ENCODE measurements around the gene LBX2. TPM values are rescaled to one million over a fixed set of nuclear protein-coding genes. Genes with fewer than 3 reads are reported as not detected.
A peak's percentile ranks its signal among the peaks of the same experiment; 100 is the strongest.

The LBX2 gene
- total and polyA plus RNA-seq, 9 of the 15 experiments (the other 6 are each of a cell fraction or from before 2014, with no cell fraction given) = 0.39 to 6.2 (median 1.8) TPM; not detected in 1

DNA sequence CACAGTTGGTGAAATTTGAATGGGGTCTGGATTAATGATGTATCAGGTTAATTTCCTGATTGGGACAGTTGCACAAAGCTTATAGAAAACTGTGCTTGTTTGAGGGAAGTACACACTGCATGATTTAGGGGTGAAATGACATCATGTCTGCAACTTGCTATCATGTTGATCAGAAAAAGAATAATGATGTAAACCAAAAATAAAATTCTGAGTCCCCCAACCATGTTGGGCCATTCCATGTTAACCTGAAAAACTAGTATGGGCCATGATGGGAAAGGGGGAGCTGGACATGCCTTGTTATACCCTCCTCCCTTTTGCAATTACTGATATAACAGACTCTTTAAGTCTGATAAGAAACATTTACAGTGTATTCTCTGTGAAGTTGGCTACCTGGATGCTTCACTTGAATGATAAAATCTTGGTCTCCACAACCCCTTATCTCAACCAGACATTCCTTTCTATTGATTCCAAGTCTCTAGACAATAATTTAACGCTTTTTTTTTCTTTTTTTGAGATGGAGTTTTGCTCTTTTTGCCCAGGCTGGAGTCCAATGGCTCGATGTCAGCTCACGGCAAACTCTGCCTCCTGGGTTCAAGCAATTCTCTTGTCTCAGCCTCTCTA lies 48.7 kb downstream of the LBX2 start:
- ATAC-seq = no peak
- H3K9ac ChIP-seq (ENCODE audit: insufficient read depth in 1 of 2, low read depth in 2 of 2, low read length in 2 of 2) = no peak overlapping the region
- no peak overlapping the region for H3K4me3 ChIP-seq
- intact Hi-C loops (cut with micrococcal nuclease) = no loop called here
- H2AFZ ChIP-seq (ENCODE audit: low read depth, low read length) = no peak overlapping the region
- no peaks in the 10 kb centered on the region for H3K9me1 ChIP-seq (ENCODE audit: control insufficient read depth, insufficient read depth, low read length)
- 29% methylated on average over 3 of the region's 3 CpGs for WGBS (ENCODE audit: insufficient coverage, low coverage, missing lambda C conversion rate)
- H3K4me1 ChIP-seq (replicated peaks in 1 of 2; ENCODE audit: control insufficient read depth in 2 of 2, insufficient read depth in 2 of 2, low read length in 2 of 2) = peaks cover 5 to 8% of the 10 kb centered on the region in 2 experiments; a peak in 4 of 5 replicates
- FAIRE-seq = no peak
- no peak overlapping the region for H3K4me2 ChIP-seq (ENCODE audit: insufficient read depth, low read length)
- no peak overlapping the region for H3K27ac ChIP-seq (ENCODE audit: extremely low read depth, low read depth, low read length)
- POLR2A ChIA-PET = interaction anchor here (0.6 to 2.6 kb wide), 2 partner anchors 11 to 20 kb away, joined by 3 to 9 read pairs; no protein-coding TSS in a partner anchor
- BruUV-seq (replicated peaks) = no TSS peak
- no peaks in the 10 kb centered on the region for H3K36me3 ChIP-seq (ENCODE audit: control insufficient read depth, insufficient read depth, low read length)
- peaks cover 7% of the 10 kb centered on the region; the same call in 1 of the 3 replicates for H3K79me2 ChIP-seq (ENCODE audit: control insufficient read depth, insufficient read depth, low read length)
- in situ Hi-C loops (cut with MboI) = no loop called here
- no peaks in the 10 kb centered on the region for H3K27me3 ChIP-seq (ENCODE audit: control insufficient read depth in 2 of 2, insufficient read depth in 2 of 2, low read length in 2 of 2)
- TF ChIP-seq POLR2A (conservative IDR thresholded peaks at IDR 0.05) = no peak
- TF ChIP-seq, protein P1, sequence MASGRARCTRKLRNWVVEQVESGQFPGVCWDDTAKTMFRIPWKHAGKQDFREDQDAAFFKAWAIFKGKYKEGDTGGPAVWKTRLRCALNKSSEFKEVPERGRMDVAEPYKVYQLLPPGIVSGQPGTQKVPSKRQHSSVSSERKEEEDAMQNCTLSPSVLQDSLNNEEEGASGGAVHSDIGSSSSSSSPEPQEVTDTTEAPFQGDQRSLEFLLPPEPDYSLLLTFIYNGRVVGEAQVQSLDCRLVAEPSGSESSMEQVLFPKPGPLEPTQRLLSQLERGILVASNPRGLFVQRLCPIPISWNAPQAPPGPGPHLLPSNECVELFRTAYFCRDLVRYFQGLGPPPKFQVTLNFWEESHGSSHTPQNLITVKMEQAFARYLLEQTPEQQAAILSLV (tag; IDR thresholded peaks at IDR 0.05) = no peak
- peak; percentile 23; the same call in 1 of the 2 replicates for TF ChIP-seq SOX6 (IDR thresholded peaks at IDR 0.05)
- TF ChIP-seq ZKSCAN3 (CRISPR knock-in tag; IDR thresholded peaks at IDR 0.05) = no peak
- no peak for TF ChIP-seq ZNF561 (CRISPR knock-in tag; conservative IDR thresholded peaks at IDR 0.05)
- no peak for TF ChIP-seq ZKSCAN8 (CRISPR knock-in tag; IDR thresholded peaks at IDR 0.05)
- TF ChIP-seq, protein P2, sequence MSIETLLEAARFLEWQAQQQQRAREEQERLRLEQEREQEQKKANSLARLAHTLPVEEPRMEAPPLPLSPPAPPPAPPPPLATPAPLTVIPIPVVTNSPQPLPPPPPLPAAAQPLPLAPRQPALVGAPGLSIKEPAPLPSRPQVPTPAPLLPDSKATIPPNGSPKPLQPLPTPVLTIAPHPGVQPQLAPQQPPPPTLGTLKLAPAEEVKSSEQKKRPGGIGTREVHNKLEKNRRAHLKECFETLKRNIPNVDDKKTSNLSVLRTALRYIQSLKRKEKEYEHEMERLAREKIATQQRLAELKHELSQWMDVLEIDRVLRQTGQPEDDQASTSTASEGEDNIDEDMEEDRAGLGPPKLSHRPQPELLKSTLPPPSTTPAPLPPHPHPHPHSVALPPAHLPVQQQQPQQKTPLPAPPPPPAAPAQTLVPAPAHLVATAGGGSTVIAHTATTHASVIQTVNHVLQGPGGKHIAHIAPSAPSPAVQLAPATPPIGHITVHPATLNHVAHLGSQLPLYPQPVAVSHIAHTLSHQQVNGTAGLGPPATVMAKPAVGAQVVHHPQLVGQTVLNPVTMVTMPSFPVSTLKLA (conservative IDR thresholded peaks at IDR 0.05) = no peak
- TF ChIP-seq BCL6 (CRISPR knock-in tag; IDR thresholded peaks at IDR 0.05) = no peak
- TF ChIP-seq ZNF134 (CRISPR knock-in tag; conservative IDR thresholded peaks at IDR 0.05) = no peak
- TF ChIP-seq, protein P3, sequence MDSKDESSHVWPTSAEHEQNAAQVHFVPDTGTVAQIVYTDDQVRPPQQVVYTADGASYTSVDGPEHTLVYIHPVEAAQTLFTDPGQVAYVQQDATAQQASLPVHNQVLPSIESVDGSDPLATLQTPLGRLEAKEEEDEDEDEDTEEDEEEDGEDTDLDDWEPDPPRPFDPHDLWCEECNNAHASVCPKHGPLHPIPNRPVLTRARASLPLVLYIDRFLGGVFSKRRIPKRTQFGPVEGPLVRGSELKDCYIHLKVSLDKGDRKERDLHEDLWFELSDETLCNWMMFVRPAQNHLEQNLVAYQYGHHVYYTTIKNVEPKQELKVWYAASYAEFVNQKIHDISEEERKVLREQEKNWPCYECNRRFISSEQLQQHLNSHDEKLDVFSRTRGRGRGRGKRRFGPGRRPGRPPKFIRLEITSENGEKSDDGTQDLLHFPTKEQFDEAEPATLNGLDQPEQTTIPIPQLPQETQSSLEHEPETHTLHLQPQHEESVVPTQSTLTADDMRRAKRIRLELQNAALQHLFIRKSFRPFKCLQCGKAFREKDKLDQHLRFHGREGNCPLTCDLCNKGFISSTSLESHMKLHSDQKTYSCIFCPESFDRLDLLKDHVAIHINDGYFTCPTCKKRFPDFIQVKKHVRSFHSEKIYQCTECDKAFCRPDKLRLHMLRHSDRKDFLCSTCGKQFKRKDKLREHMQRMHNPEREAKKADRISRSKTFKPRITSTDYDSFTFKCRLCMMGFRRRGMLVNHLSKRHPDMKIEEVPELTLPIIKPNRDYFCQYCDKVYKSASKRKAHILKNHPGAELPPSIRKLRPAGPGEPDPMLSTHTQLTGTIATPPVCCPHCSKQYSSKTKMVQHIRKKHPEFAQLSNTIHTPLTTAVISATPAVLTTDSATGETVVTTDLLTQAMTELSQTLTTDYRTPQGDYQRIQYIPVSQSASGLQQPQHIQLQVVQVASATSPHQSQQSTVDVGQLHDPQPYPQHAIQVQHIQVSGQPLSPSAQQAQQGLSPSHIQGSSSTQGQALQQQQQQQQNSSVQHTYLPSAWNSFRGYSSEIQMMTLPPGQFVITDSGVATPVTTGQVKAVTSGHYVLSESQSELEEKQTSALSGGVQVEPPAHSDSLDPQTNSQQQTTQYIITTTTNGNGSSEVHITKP (IDR thresholded peaks at IDR 0.05; ENCODE audit: partially characterized antibody) = peak; percentile 51
- no peak for TF ChIP-seq SRSF3 (IDR thresholded peaks at IDR 0.05; ENCODE audit: insufficient read depth, low read length)
- no peak for DNase-seq (ENCODE audit: extremely low read depth in 1 of 4, low spot score in 3 of 4)
- no peaks in the 10 kb centered on the region for H3K9me3 ChIP-seq (replicated peaks; ENCODE audit: control insufficient read depth, insufficient read depth, low read depth, low read length)
- no peaks in the 10 kb centered on the region for H4K20me1 ChIP-seq (replicated peaks; ENCODE audit: control insufficient read depth, insufficient read depth, low read length)
- CTCF ChIA-PET (ENCODE audit: low intra/inter-chr PET ratio) = no interaction called here

Measured in K562 (cell line).